ENCODE data around the gene PAM.

PAM gene

GRCh38 chr5:102737805-102738469, 17.2 kb upstream of the PAM start:
- DNase-seq (ENCODE audit: low read depth), result no peak
- H3K4me3 ChIP-seq (ENCODE audit: low read length), result no peak overlapping the region
- no peak for TF ChIP-seq CTCF (IDR thresholded peaks at IDR 0.05; ENCODE audit: insufficient read depth, low read depth, low read length, missing control alignments)

- no peak for DNase-seq (ENCODE audit: low read depth)
- no peak for TF ChIP-seq CTCF (IDR thresholded peaks at IDR 0.05; ENCODE audit: insufficient read depth, low read depth, low read length, missing control alignments)
- no peak overlapping the region for H3K4me3 ChIP-seq (ENCODE audit: low read length)
Observed at GRCh38 chr5:102740515-102740914, 14.6 kb upstream of the PAM start.

- no peak overlapping the region for H3K4me3 ChIP-seq (ENCODE audit: low read length)
- DNase-seq (ENCODE audit: low read depth), result no peak
- no peak for TF ChIP-seq CTCF (IDR thresholded peaks at IDR 0.05; ENCODE audit: insufficient read depth, low read depth, low read length, missing control alignments)
Observed at GRCh38 chr5:102742215-102742614, 12.9 kb upstream of the PAM start.

GRCh38 chr5:102743900-102744299, 11.2 kb upstream of the PAM start:
- DNase-seq (ENCODE audit: low read depth), result no peak
- no peak overlapping the region for H3K4me3 ChIP-seq (ENCODE audit: low read length)
- TF ChIP-seq CTCF (IDR thresholded peaks at IDR 0.05; ENCODE audit: insufficient read depth, low read depth, low read length, missing control alignments), result no peak

- no peak for DNase-seq (ENCODE audit: low read depth)
- no peak overlapping the region for H3K4me3 ChIP-seq (ENCODE audit: low read length)
- TF ChIP-seq CTCF (IDR thresholded peaks at IDR 0.05; ENCODE audit: insufficient read depth, low read depth, low read length, missing control alignments), result no peak
Observed at GRCh38 chr5:102747386-102748166, 7.5 kb upstream of the PAM start.

- DNase-seq (ENCODE audit: low read depth), result no peak
- no peak overlapping the region for H3K4me3 ChIP-seq (ENCODE audit: low read length)
- no peak for TF ChIP-seq CTCF (IDR thresholded peaks at IDR 0.05; ENCODE audit: insufficient read depth, low read depth, low read length, missing control alignments)
Observed at GRCh38 chr5:102749416-102750030, 5.6 kb upstream of the PAM start.
